UCSD-AML1 (cell line): ENCODE measurements around the gene CACNA1E.
"Not testable (repeated sequence)": the region's sequence is repeated elsewhere in the genome, so short reads cannot be mapped to it uniquely, and the experiment has no call there.

Source experiments
- DNase-seq: peaks from one replicate; lab custom pipeline; 2025; ENCODE audit not compliant: unreplicated experiment; lab: John Stamatoyannopoulos, UW

CACNA1E gene

GRCh38 chr1:181514298-181515290 lies 31.3 kb downstream of the CACNA1E start:
- no peak for DNase-seq

GRCh38 chr1:181516706-181517105 lies 33.4 kb downstream of the CACNA1E start:
- DNase-seq, result no peak

- DNase-seq, result no peak
Observed at GRCh38 chr1:181517181-181517875, 34.0 kb downstream of the CACNA1E start.

GRCh38 chr1:181518152-181518551 lies 34.8 kb downstream of the CACNA1E start:
- DNase-seq, result no peak

GRCh38 chr1:181522864-181523263 lies 39.5 kb downstream of the CACNA1E start:
- DNase-seq, result no peak

GRCh38 chr1:181525104-181525721 lies 41.9 kb downstream of the CACNA1E start:
- no peak for DNase-seq

- DNase-seq, result not testable (repeated sequence)
Observed at GRCh38 chr1:181528241-181528640, 44.9 kb downstream of the CACNA1E start.

GRCh38 chr1:181531441-181531840 lies 48.1 kb downstream of the CACNA1E start:
- DNase-seq, result no peak

- DNase-seq, result no peak
Observed at GRCh38 chr1:181531951-181532600, 48.8 kb downstream of the CACNA1E start.

GRCh38 chr1:181538836-181539235 lies 55.5 kb downstream of the CACNA1E start:
- DNase-seq, result no peak

GRCh38 chr1:181541458-181541857 lies 58.1 kb downstream of the CACNA1E start:
- no peak for DNase-seq

- no peak for DNase-seq
Observed at GRCh38 chr1:181541947-181542346, 58.6 kb downstream of the CACNA1E start.

- DNase-seq, result not testable (repeated sequence)
Observed at GRCh38 chr1:181542406-181542805, 59.1 kb downstream of the CACNA1E start.

- no peak for DNase-seq
Observed at GRCh38 chr1:181545395-181545794, 62.1 kb downstream of the CACNA1E start.

GRCh38 chr1:181548497-181548896 lies 65.2 kb downstream of the CACNA1E start:
- DNase-seq, result no peak

GRCh38 chr1:181551249-181551648 lies 67.9 kb downstream of the CACNA1E start:
- DNase-seq, result no peak

GRCh38 chr1:181551754-181552153 lies 68.4 kb downstream of the CACNA1E start:
- DNase-seq, result no peak

GRCh38 chr1:181554465-181554864 lies 71.1 kb downstream of the CACNA1E start:
- no peak for DNase-seq

- DNase-seq, result no peak
Observed at GRCh38 chr1:181556631-181557030, 73.3 kb downstream of the CACNA1E start.

- DNase-seq, result no peak
Observed at GRCh38 chr1:181557313-181557712, 74.0 kb downstream of the CACNA1E start.

- DNase-seq, result no peak
Observed at GRCh38 chr1:181558416-181558815, 75.1 kb downstream of the CACNA1E start.
